Measurements from ENCODE around the gene CCDC51.

DNA sequence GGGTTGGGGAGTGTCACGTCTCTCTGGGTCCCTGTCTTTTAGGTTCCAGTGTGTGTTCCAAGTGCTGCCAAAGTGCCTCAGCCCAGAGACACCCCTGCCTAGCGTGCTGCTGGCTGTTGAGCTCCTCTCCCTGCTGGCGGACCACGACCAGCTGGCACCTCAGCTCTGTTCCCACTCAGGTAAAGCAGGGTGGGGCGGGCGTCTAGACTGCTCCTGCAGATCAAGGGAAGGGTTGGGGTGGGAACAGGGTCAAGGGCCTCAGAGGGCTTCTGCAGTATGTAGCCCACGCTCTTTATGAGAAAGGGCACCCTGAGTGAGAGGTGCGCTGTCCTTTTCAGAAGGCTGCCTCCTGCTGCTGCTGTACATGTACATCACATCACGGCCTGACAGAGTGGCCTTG lies 23.8 kb upstream of the CCDC51 start:
- no peak for TF ChIP-seq CTCF (IDR thresholded peaks at IDR 0.05)
- TF ChIP-seq POLR2A (IDR thresholded peaks at IDR 0.05), result no peak
- no peak for TF ChIP-seq POLR2AphosphoS5 (IDR thresholded peaks at IDR 0.05; ENCODE audit: insufficient read depth in 1 of 2, low read depth in 1 of 2)
